CD14-positive monocyte (primary cell): ENCODE results near the gene IL17A. TPM values are rescaled to one million over a fixed set of nuclear protein-coding genes. Genes with fewer than 3 reads are reported as not detected.

Experiments
- DNase-seq, 3 donors: peaks; one replicate each; pipeline ENCODE4 v3.0.0-alpha.2; 2011 to 2022
- H2AFZ ChIP-seq: 2 replicates; pipeline ENCODE4 v1.6.0; 2012; ENCODE audit warnings: mild to moderate bottlenecking, low read depth, low read length, inconsistent platforms; ENCODE audit not compliant: insufficient read depth, poor library complexity, severe bottlenecking
- H3K27ac ChIP-seq, 2 donors: 1 replicate in 1 of 2; 2 replicates in 1 of 2; pipeline ENCODE4 v1.5.1; 2012 to 2013; ENCODE audit warnings: low read length in 2 of 2, control low read depth in 1 of 2, inconsistent platforms in 1 of 2, low read depth in 1 of 2, mild to moderate bottlenecking in 1 of 2
- H3K27me3 ChIP-seq, 2 donors: one replicate each; pipeline versions ENCODE4 v1.6.0 to v1.6.1; 2011 to 2013; ENCODE audit warnings: low read length in 2 of 2; ENCODE audit not compliant: control insufficient read depth in 2 of 2, insufficient read depth in 2 of 2
- H3K36me3 ChIP-seq, 2 donors: replicated peaks in 1 of 2; 1 replicate in 1 of 2; 2 replicates in 1 of 2; pipeline versions ENCODE4 v1.5.1 to v1.6.1; 2012 to 2013; ENCODE audit warnings: low read length in 2 of 2, control low read depth in 1 of 2, inconsistent platforms in 1 of 2, mild to moderate bottlenecking in 1 of 2; ENCODE audit not compliant: insufficient read depth in 2 of 2, control insufficient read depth in 1 of 2
- H3K4me1 ChIP-seq, 2 donors: 1 replicate in 1 of 2; 2 replicates in 1 of 2; pipeline versions ENCODE4 v1.5.1 to v1.6.1; 2012 to 2013; ENCODE audit warnings: low read length in 2 of 2, control low read depth in 1 of 2, inconsistent platforms in 1 of 2, mild to moderate bottlenecking in 1 of 2, moderate library complexity in 1 of 2; ENCODE audit not compliant: insufficient read depth in 2 of 2, control insufficient read depth in 1 of 2
- H3K4me2 ChIP-seq: replicated peaks from 2 replicates; pipeline ENCODE3; 2012; ENCODE audit warnings: low read length, moderate library complexity, mild to moderate bottlenecking; ENCODE audit not compliant: poor library complexity, severe bottlenecking; ENCODE audit errors: extremely low read depth
- H3K4me3 ChIP-seq, 3 experiments: fragments of 200-600 bp in 1 of 3; sonication (generic) in 1 of 3; replicated peaks in 1 of 3; 1 replicate in 2 of 3; 2 replicates in 1 of 3; pipeline ENCODE4 v1.5.1; 2011 to 2013; ENCODE audit warnings: low read length in 3 of 3, mild to moderate bottlenecking in 3 of 3, control low read depth in 2 of 3, low read depth in 2 of 3, inconsistent platforms in 1 of 3, moderate library complexity in 1 of 3
- H3K79me2 ChIP-seq: 2 replicates; pipeline ENCODE4 v1.6.0; 2012; ENCODE audit warnings: mild to moderate bottlenecking, control low read depth, inconsistent platforms, low read length, moderate library complexity; ENCODE audit not compliant: insufficient read depth
- H3K9ac ChIP-seq: 2 replicates; pipeline ENCODE4 v1.6.0; 2017; ENCODE audit warnings: low read length, mild to moderate bottlenecking; ENCODE audit not compliant: insufficient read depth, poor library complexity, severe bottlenecking
- H3K9me3 ChIP-seq, 2 donors: replicated peaks in 1 of 2; 1 replicate in 1 of 2; 2 replicates in 1 of 2; pipeline versions ENCODE4 v1.5.1 to v1.6.1; 2012 to 2013; ENCODE audit warnings: low read length in 2 of 2, control low read depth in 1 of 2; ENCODE audit not compliant: control insufficient read depth in 1 of 2, insufficient read depth in 1 of 2
- H4K20me1 ChIP-seq: 2 replicates; pipeline ENCODE4 v1.6.0; 2012; ENCODE audit warnings: mild to moderate bottlenecking, low read length, control low read depth, moderate library complexity; ENCODE audit not compliant: insufficient read depth
- H3K27ac Mint-ChIP-seq, 7 donors: one replicate each; pipeline ENCODE4 v1.8.0; 2020; ENCODE audit warnings: mild to moderate bottlenecking in 7 of 7, mixed read lengths in 7 of 7, moderate library complexity in 6 of 7, inconsistent platforms in 2 of 7
- H3K27me3 Mint-ChIP-seq, 3 donors: one replicate each; pipeline ENCODE4 v1.8.0; 2021 to 2022; ENCODE audit warnings: low read depth in 3 of 3, mild to moderate bottlenecking in 3 of 3, mixed read lengths in 3 of 3, moderate library complexity in 3 of 3, inconsistent platforms in 1 of 3
- H3K36me3 Mint-ChIP-seq, 2 donors: one replicate each; pipeline ENCODE4 v1.8.0; 2020; ENCODE audit warnings: mixed read lengths in 2 of 2, inconsistent platforms in 1 of 2, mild to moderate bottlenecking in 1 of 2
- H3K4me1 Mint-ChIP-seq: one replicate; pipeline ENCODE4 v1.8.0; 2020; ENCODE audit warnings: mild to moderate bottlenecking, mixed read lengths
- H3K4me3 Mint-ChIP-seq, 2 donors: one replicate each; pipeline ENCODE4 v1.8.0; 2020; ENCODE audit warnings: mild to moderate bottlenecking in 2 of 2, mixed read lengths in 2 of 2, moderate library complexity in 1 of 2
- H3K9me3 Mint-ChIP-seq, 7 donors: one replicate each; pipeline ENCODE4 v1.8.0; 2020 to 2022; ENCODE audit warnings: mixed read lengths in 7 of 7, mild to moderate bottlenecking in 6 of 7, moderate library complexity in 6 of 7, inconsistent platforms in 2 of 7
- WGBS: methylation state at CpG from one replicate; pipeline ENCODE4 v1.1.5; 2013; ENCODE audit warnings: missing lambda C conversion rate; ENCODE audit not compliant: insufficient coverage; 5-methylcytosine and 5-hydroxymethylcytosine counted together
- intact Hi-C, 2 donors: fragments of 100-400 bp; cut with micrococcal nuclease; formaldehyde crosslinking; loops; one replicate each; pipeline versions ENCODE4 v1.15.0 to v1.15.1; 2023
- polyA plus RNA-seq, 3 donors: library from polyadenylated mRNA; depleted of rRNA in 1 of 3; unstranded in 2 of 3; stranded (reverse) in 1 of 3; fragments of 300-500 nt in 2 of 3; fragments of >200 nt in 1 of 3; fragmentation: Illumina TruSeq in 2 of 3; gene quantifications; 1 replicate in 2 of 3; 2 replicates in 1 of 3; pipeline ENCODE4 v1.2.3, GENCODE V29; 2012 to 2021
- TF ChIP-seq, protein P1 (sequence below): fragments of 200-600 bp; IDR thresholded peaks from one replicate; pipeline ENCODE4 v1.8.0; 2022; ENCODE audit warnings: antibody characterized with exemption, mild to moderate bottlenecking

IL17A gene
- polyA plus RNA-seq, 3 donors, result not detected

DNA sequence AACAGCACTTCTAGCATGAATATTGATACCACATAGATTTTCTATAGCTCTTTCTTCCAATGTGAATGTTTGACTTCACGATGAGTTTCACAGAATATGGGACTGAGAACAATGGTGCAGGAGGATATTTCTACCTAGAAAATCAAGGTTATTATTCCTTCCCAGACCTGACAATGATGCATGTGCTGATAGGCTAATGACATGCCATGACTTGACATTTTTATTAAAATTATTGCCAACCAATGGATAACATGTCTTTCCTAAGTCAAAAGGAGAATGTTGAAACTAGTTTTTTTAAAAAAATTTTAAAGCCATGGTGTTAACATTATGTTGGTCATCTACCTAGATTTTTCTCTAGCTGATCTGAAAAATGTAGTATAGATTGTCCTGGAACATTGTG is 923 bp downstream of the IL17A start:
- Histone ChIP-seq H3K4me2 (no peak overlapping the region), H3K9ac (no peak overlapping the region), H3K36me3 (no peaks in the 10 kb centered on the region), H3K27me3 (no peaks in the 10 kb centered on the region), H3K79me2 (no peaks in the 10 kb centered on the region), H4K20me1 (no peaks in the 10 kb centered on the region), H2AFZ (no peak overlapping the region), H3K27ac (no peak overlapping the region), H3K4me1 (no peaks in the 10 kb centered on the region), H3K4me3 (no peak overlapping the region), H3K9me3 (no peaks in the 10 kb centered on the region)
- Mint-ChIP-seq H3K27ac (no peak overlapping the region), H3K4me1 (no peaks in the 10 kb centered on the region), H3K36me3 (no peaks in the 10 kb centered on the region), H3K27me3 (peaks cover 2 to 6% (median 3%) of the 10 kb centered on the region in 3 donors), H3K4me3 (no peak overlapping the region), H3K9me3 (peaks cover 0 to 2% (median 0%) of the 10 kb centered on the region in 7 donors)
- TF ChIP-seq, protein P1, sequence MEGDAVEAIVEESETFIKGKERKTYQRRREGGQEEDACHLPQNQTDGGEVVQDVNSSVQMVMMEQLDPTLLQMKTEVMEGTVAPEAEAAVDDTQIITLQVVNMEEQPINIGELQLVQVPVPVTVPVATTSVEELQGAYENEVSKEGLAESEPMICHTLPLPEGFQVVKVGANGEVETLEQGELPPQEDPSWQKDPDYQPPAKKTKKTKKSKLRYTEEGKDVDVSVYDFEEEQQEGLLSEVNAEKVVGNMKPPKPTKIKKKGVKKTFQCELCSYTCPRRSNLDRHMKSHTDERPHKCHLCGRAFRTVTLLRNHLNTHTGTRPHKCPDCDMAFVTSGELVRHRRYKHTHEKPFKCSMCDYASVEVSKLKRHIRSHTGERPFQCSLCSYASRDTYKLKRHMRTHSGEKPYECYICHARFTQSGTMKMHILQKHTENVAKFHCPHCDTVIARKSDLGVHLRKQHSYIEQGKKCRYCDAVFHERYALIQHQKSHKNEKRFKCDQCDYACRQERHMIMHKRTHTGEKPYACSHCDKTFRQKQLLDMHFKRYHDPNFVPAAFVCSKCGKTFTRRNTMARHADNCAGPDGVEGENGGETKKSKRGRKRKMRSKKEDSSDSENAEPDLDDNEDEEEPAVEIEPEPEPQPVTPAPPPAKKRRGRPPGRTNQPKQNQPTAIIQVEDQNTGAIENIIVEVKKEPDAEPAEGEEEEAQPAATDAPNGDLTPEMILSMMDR, result no peak
- no peak for DNase-seq
- intact Hi-C loops, result no loop called here
- WGBS, result no CpG with 5 or more reads among the region's 1 CpG

DNA sequence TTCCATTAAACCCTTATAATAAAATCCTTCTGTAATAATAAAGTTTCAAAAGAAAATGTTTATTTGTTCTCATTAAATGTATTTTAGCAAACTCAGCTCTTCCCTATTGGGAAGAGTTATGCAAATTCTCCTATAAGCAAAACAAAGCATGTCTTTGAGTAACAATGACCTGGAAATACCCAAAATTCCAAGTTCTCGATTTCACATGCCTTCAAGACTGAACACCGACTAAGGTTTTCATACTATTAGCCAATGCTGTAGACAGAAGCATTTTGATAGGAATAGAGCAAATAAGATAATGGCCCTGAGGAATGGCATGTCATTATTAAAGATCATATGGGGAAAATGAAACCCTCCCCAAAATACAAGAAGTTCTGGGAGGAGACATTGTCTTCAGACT is 3.8 kb downstream of the IL17A start:
- Histone ChIP-seq H3K4me2 (no peak overlapping the region), H3K9me3 (no peaks in the 10 kb centered on the region), H3K4me3 (no peak overlapping the region), H3K27ac (no peak overlapping the region), H3K4me1 (no peaks in the 10 kb centered on the region), H3K79me2 (no peaks in the 10 kb centered on the region), H3K9ac (no peak overlapping the region), H3K27me3 (no peaks in the 10 kb centered on the region), H3K36me3 (no peaks in the 10 kb centered on the region), H4K20me1 (no peaks in the 10 kb centered on the region), H2AFZ (no peak overlapping the region)
- no peaks in the 10 kb centered on the region for H3K36me3 Mint-ChIP-seq
- TF ChIP-seq, protein P1, result no peak
- DNase-seq, result no peak
- H3K9me3 Mint-ChIP-seq, result peaks cover 0 to 2% (median 0%) of the 10 kb centered on the region in 7 donors
- no peaks in the 10 kb centered on the region for H3K4me1 Mint-ChIP-seq
- intact Hi-C loops, result no loop called here
- no CpG with 5 or more reads among the region's 2 CpGs for WGBS
- no peak overlapping the region for H3K4me3 Mint-ChIP-seq
- H3K27ac Mint-ChIP-seq, result no peak overlapping the region
- peaks cover 1 to 3% (median 2%) of the 10 kb centered on the region in 3 donors for H3K27me3 Mint-ChIP-seq
